Measurements from ENCODE around the gene PILRB. TPM values are rescaled to one million over a fixed set of nuclear protein-coding genes. Genes with fewer than 3 reads are reported as not detected.

PILRB gene
- total RNA-seq, 2 donors from 2014 or later: 41.0 to 103 TPM

- no peak for DNase-seq (ENCODE audit: low spot score in 2 of 2)
- H3K9me3 Mint-ChIP-seq: no peaks in the 10 kb centered on the region
- no peak for ATAC-seq
- H3K36me3 Mint-ChIP-seq: no peaks in the 10 kb centered on the region
- no peak overlapping the region for H3K27ac Mint-ChIP-seq
These were observed 56.0 kb downstream of the PILRB start for GRCh38 chr7:100413889-100414288.

- Mint-ChIP-seq H3K9me3 (no peaks in the 10 kb centered on the region), H3K27ac (no peak overlapping the region), H3K36me3 (no peaks in the 10 kb centered on the region)
- no peak for ATAC-seq
- DNase-seq (ENCODE audit: low spot score in 2 of 2): no peak
These were observed 57.5 kb downstream of the PILRB start for GRCh38 chr7:100415448-100415847.

Other genes with a start within 250 kb of the PILRB start
- 10 to 100 TPM; 52.7 to 57.6 TPM for gene TAF6, start 238.8 kb upstream of the PILRB start, total RNA-seq
- 10 to 100 TPM; 16.4 to 20.9 TPM for gene CNPY4, start 238.5 kb upstream of the PILRB start, total RNA-seq
- 1 to 10 TPM; 2.6 to 5.6 TPM for gene MBLAC1, start 231.2 kb upstream of the PILRB start, total RNA-seq
- 100 to 1,000 TPM; 147 to 153 TPM for gene LAMTOR4, start 209.2 kb upstream of the PILRB start, total RNA-seq
- 10 to 100 TPM; 17.1 to 32.8 TPM for gene TRAPPC14, start 199.4 kb upstream of the PILRB start, total RNA-seq
- gene GAL3ST4, start 189.5 kb upstream of the PILRB start, total RNA-seq: 10 to 100 TPM in 1 of 2 donors, 1 to 10 TPM in 1; 7.7 to 12.5 TPM
- gene GPC2, start 180.7 kb upstream of the PILRB start, total RNA-seq: 10 to 100 TPM in 1 of 2 donors, 1 to 10 TPM in 1; 7.0 to 18.9 TPM
- 10 to 100 TPM; 33.3 to 54.2 TPM for gene STAG3, start 180.2 kb upstream of the PILRB start, total RNA-seq
- 10 to 100 TPM; 20.8 to 30.6 TPM for gene PVRIG, start 138.2 kb upstream of the PILRB start, total RNA-seq
- not detected for gene SPDYE3, start 50.4 kb upstream of the PILRB start, total RNA-seq
- gene PILRA, start 15.4 kb downstream of the PILRB start, total RNA-seq: 10 to 100 TPM in 1 of 2 donors, under 1 TPM in 1; 0.84 to 11.5 TPM
- gene ZCWPW1, start 70.6 kb downstream of the PILRB start, total RNA-seq: 1 to 10 TPM; 3.4 to 5.6 TPM
- 10 to 100 TPM; 53.0 to 83.5 TPM for gene MEPCE, start 71.7 kb downstream of the PILRB start, total RNA-seq
- gene PPP1R35, start 78.4 kb downstream of the PILRB start, total RNA-seq: 10 to 100 TPM; 38.7 to 52.5 TPM
- 1 to 10 TPM; 7.7 to 9.9 TPM for gene SPACDR, start 106.1 kb downstream of the PILRB start, total RNA-seq
- 10 to 100 TPM; 96.2 to 99.9 TPM for gene TSC22D4, start 121.1 kb downstream of the PILRB start, total RNA-seq
- 1 to 10 TPM in 1 of 2 donors, under 1 TPM in 1; 0.89 to 1.0 TPM for gene NYAP1, start 125.8 kb downstream of the PILRB start, total RNA-seq
- gene AGFG2, start 181.1 kb downstream of the PILRB start, total RNA-seq: 10 to 100 TPM; 47.3 to 59.9 TPM
- gene SAP25, start 215.8 kb downstream of the PILRB start, total RNA-seq: 10 to 100 TPM; 10.6 to 26.0 TPM
- gene LRCH4, start 228.0 kb downstream of the PILRB start, total RNA-seq: 100 to 1,000 TPM in 1 of 2 donors, 10 to 100 TPM in 1; 76.2 to 178 TPM
- 1 to 10 TPM; 1.9 to 4.0 TPM for gene FBXO24, start 228.2 kb downstream of the PILRB start, total RNA-seq
- gene PCOLCE, start 244.2 kb downstream of the PILRB start, total RNA-seq: 10 to 100 TPM; 14.8 to 19.6 TPM